GM10266 (cell line): ENCODE measurements around the gene CAMP.

Source experiments
- DNase-seq: peaks from one replicate; pipeline ENCODE4 v3.0.0; 2012; ENCODE audit errors: extremely low spot score
- CTCF ChIP-seq: IDR thresholded peaks from 2 replicates; pipeline ENCODE4 v1.5.1; 2012; ENCODE audit warnings: mild to moderate bottlenecking, low read depth; ENCODE audit not compliant: control insufficient read depth, insufficient read depth; ENCODE audit errors: missing control alignments

Gene CAMP

GRCh38 chr3:48248095-48248850 lies 25.0 kb downstream of the CAMP start:
- DNase-seq = no peak
- TF ChIP-seq CTCF = no peak

- TF ChIP-seq CTCF = no peak
- DNase-seq = no peak
These were observed 33.3 kb downstream of the CAMP start for GRCh38 chr3:48256557-48256956.

- TF ChIP-seq CTCF = no peak
- DNase-seq = no peak
These were observed 35.2 kb downstream of the CAMP start for GRCh38 chr3:48258530-48258929.

GRCh38 chr3:48267782-48268181 lies 44.5 kb downstream of the CAMP start:
- no peak for TF ChIP-seq CTCF
- no peak for DNase-seq

GRCh38 chr3:48268381-48268935 lies 45.2 kb downstream of the CAMP start:
- DNase-seq = no peak
- no peak for TF ChIP-seq CTCF

- no peak for TF ChIP-seq CTCF
- no peak for DNase-seq
These were observed 45.8 kb downstream of the CAMP start for GRCh38 chr3:48268936-48269561.

- DNase-seq = no peak
- TF ChIP-seq CTCF = no peak
These were observed 46.3 kb downstream of the CAMP start for GRCh38 chr3:48269592-48269991.
